Endodermal cell (in vitro differentiated cells): ENCODE data around the gene STRADA. TPM values are rescaled to one million over a fixed set of nuclear protein-coding genes. Genes with fewer than 3 reads are reported as not detected.
"Not testable (repeated sequence)": the region's sequence is repeated elsewhere in the genome, so short reads cannot be mapped to it uniquely, and the experiment has no call there.

Source experiments
- DNase-seq: peaks from one replicate; pipeline ENCODE4 v3.0.0-alpha.2; 2017
- H3K27ac ChIP-seq: 2 replicates; pipeline ENCODE4 v1.5.1; 2013; ENCODE audit warnings: mild to moderate bottlenecking, low read depth, low read length, moderate library complexity
- H3K27me3 ChIP-seq: 2 replicates; pipeline ENCODE4 v1.6.1; 2013; ENCODE audit warnings: mild to moderate bottlenecking, low read length, moderate library complexity; ENCODE audit not compliant: insufficient read depth, control insufficient read depth, poor library complexity, severe bottlenecking
- H3K36me3 ChIP-seq: 2 replicates; pipeline ENCODE4 v1.7.0; 2013; ENCODE audit warnings: mild to moderate bottlenecking, low read length, moderate library complexity; ENCODE audit not compliant: control insufficient read depth, insufficient read depth
- H3K4me1 ChIP-seq: one replicate; pipeline ENCODE4 v1.7.0; 2013; ENCODE audit warnings: low read length; ENCODE audit not compliant: control insufficient read depth, insufficient read depth
- H3K4me3 ChIP-seq: 2 replicates; pipeline ENCODE4 v1.5.1; 2013; ENCODE audit warnings: mild to moderate bottlenecking, low read length, moderate library complexity
- H3K9ac ChIP-seq: 2 replicates; pipeline ENCODE4 v1.6.1; 2013; ENCODE audit warnings: mild to moderate bottlenecking, low read length, moderate library complexity; ENCODE audit not compliant: poor library complexity, severe bottlenecking; ENCODE audit errors: extremely low read depth
- H3K9me3 ChIP-seq: 2 replicates; pipeline ENCODE4 v1.6.1; 2013; ENCODE audit warnings: mild to moderate bottlenecking, low read length, moderate library complexity; ENCODE audit not compliant: control insufficient read depth
- H3K27ac Mint-ChIP-seq: 2 replicates; pipeline ENCODE4 v1.8.0; 2020; ENCODE audit warnings: mixed read lengths
- H3K27me3 Mint-ChIP-seq: 2 replicates; pipeline ENCODE4 v1.8.0; 2021; ENCODE audit warnings: mild to moderate bottlenecking, mixed read lengths; ENCODE audit not compliant: insufficient read depth
- H3K36me3 Mint-ChIP-seq: 2 replicates; pipeline ENCODE4 v1.8.0; 2020; ENCODE audit warnings: low read depth, mixed read lengths
- H3K4me1 Mint-ChIP-seq: 2 replicates; pipeline ENCODE4 v1.8.0; 2020; ENCODE audit warnings: mixed read lengths
- H3K4me3 Mint-ChIP-seq: 2 replicates; pipeline ENCODE4 v1.8.0; 2020; ENCODE audit warnings: mild to moderate bottlenecking, moderate library complexity, mixed read lengths
- H3K9me3 Mint-ChIP-seq: 2 replicates; pipeline ENCODE4 v1.8.0; 2020; ENCODE audit warnings: mild to moderate bottlenecking, mixed read lengths
- CTCF ChIP-seq: fragments of 200-600 bp; sonication (generic); conservative IDR thresholded peaks from 2 replicates; pipeline ENCODE4 v1.5.0; 2021; ENCODE audit warnings: antibody characterized with exemption, mild to moderate bottlenecking
- WGBS, 2 experiments: methylation state at CpG; one replicate each; pipeline versions ENCODE4 v1.1.5 to v1.1.7; 2013; ENCODE audit warnings: missing lambda C conversion rate in 2 of 2, mixed read lengths in 1 of 2; ENCODE audit not compliant: insufficient coverage in 1 of 2, insufficient read length in 1 of 2; 5-methylcytosine and 5-hydroxymethylcytosine counted together
- total RNA-seq, 2 donors: library from RNA; stranded (reverse); fragmentation: NEBNext Ultra II Directional in 1 of 2; extraction: Animal tissue kit (Norgen Biotek cat#: 25700) in 1 of 2; gene quantifications; 2 replicates in 1 of 2; 3 replicates in 1 of 2; pipeline ENCODE4 v1.2.1, GENCODE V29; 2021

The STRADA gene
- total RNA-seq, 2 donors from 2014 or later: 49.7 to 73.1 TPM

GRCh38 chr17:63740464-63741142 lies 996 bp downstream of the STRADA start:
- Mint-ChIP-seq H3K36me3 (peaks cover 5% of the 10 kb centered on the region), H3K27ac (peak overlapping the region; percentile 92), H3K27me3 (no peaks in the 10 kb centered on the region), H3K4me3 (peak overlapping the region; percentile 87), H3K4me1 (peaks cover 5% of the 10 kb centered on the region), H3K9me3 (no peaks in the 10 kb centered on the region)
- peak overlapping the region; percentile 98 for H3K4me3 ChIP-seq
- H3K9me3 ChIP-seq: no peaks in the 10 kb centered on the region
- no peaks in the 10 kb centered on the region for H3K27me3 ChIP-seq
- H3K9ac ChIP-seq: peak overlapping the region; percentile 80
- no peaks in the 10 kb centered on the region for H3K4me1 ChIP-seq
- no peak for DNase-seq
- H3K36me3 ChIP-seq: peaks cover 3% of the 10 kb centered on the region
- WGBS, 2 experiments: 39 to 44% methylated on average over 5 to 7 of the region's 12 CpGs
- H3K27ac ChIP-seq: no peak overlapping the region
- TF ChIP-seq CTCF: no peak

- no peaks in the 10 kb centered on the region for H3K36me3 ChIP-seq
- no peak overlapping the region for H3K4me3 Mint-ChIP-seq
- TF ChIP-seq CTCF: no peak
These were observed 5.9 kb downstream of the STRADA start for GRCh38 chr17:63735691-63736090.

GRCh38 chr17:63722403-63722802 lies 19.2 kb downstream of the STRADA start:
- no peaks in the 10 kb centered on the region for H3K27me3 Mint-ChIP-seq
- no peaks in the 10 kb centered on the region for H3K9me3 Mint-ChIP-seq
- H3K27ac Mint-ChIP-seq: no peak overlapping the region
- no peak overlapping the region for H3K4me3 ChIP-seq
- H3K27me3 ChIP-seq: no peaks in the 10 kb centered on the region
- DNase-seq: no peak
- H3K36me3 ChIP-seq: peaks cover 36% of the 10 kb centered on the region
- no peak overlapping the region for H3K9ac ChIP-seq
- H3K27ac ChIP-seq: no peak overlapping the region
- TF ChIP-seq CTCF: no peak
- no peaks in the 10 kb centered on the region for H3K4me1 Mint-ChIP-seq
- no peaks in the 10 kb centered on the region for H3K4me1 ChIP-seq
- H3K9me3 ChIP-seq: no peaks in the 10 kb centered on the region
- peaks cover 17% of the 10 kb centered on the region for H3K36me3 Mint-ChIP-seq
- WGBS, 2 experiments: 84 to 92% methylated on average over 2 of the region's 2 CpGs
- H3K4me3 Mint-ChIP-seq: no peak overlapping the region

More at GRCh38 chr17:63735691-63736090, 5.9 kb downstream of the STRADA start:
- Mint-ChIP-seq H3K9me3 (no peaks in the 10 kb centered on the region), H3K27ac (no peak overlapping the region), H3K36me3 (peaks cover 4% of the 10 kb centered on the region), H3K4me1 (peaks cover 3% of the 10 kb centered on the region), H3K27me3 (no peaks in the 10 kb centered on the region)
- 96 to 97% methylated on average over 7 to 8 of the region's 8 CpGs for WGBS, 2 experiments
- Histone ChIP-seq H3K27ac (no peak overlapping the region), H3K4me3 (no peak overlapping the region), H3K9ac (no peak overlapping the region), H3K4me1 (no peaks in the 10 kb centered on the region), H3K27me3 (no peaks in the 10 kb centered on the region), H3K9me3 (no peaks in the 10 kb centered on the region)
- DNase-seq: no peak

DNA sequence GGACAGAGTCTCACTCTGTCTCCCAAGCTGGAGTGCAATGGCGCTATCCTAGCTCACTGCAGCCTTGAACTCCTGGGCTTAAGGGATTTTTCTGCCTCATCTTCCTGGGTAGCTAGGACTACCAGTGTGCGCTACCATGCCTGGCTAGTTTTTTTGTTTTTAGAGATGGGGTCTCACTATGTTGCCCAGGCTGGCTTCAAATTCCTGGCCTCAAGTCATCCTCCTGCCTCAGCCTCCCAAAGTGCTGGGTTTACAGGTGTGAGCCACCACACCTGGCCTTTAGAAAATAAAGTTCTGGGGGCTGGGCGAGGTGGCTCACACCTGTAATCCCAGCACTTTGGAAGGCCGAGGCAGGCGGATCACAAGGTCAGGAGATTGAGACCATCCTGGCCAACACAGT lies 21.4 kb downstream of the STRADA start:
- H3K4me3 ChIP-seq, H3K4me1 Mint-ChIP-seq, H3K27ac ChIP-seq, DNase-seq, H3K9me3 Mint-ChIP-seq, H3K9me3 ChIP-seq, H3K27ac Mint-ChIP-seq, H3K9ac ChIP-seq, H3K27me3 ChIP-seq, H3K27me3 Mint-ChIP-seq, H3K4me1 ChIP-seq, H3K4me3 Mint-ChIP-seq: not testable (repeated sequence)
- WGBS, 2 experiments: 98 to 100% methylated on average over 3 to 5 of the region's 5 CpGs
- H3K36me3 Mint-ChIP-seq: peaks cover 17% of the 10 kb centered on the region
- H3K36me3 ChIP-seq: peaks cover 34% of the 10 kb centered on the region
